Panc1 (cell line): ENCODE measurements around the gene GSTK1.

Experiments
- CTCF ChIP-seq: fragments of 450-650 bp; IDR thresholded peaks from 2 replicates; pipeline ENCODE4 v1.5.1; 2017; ENCODE audit warnings: mild to moderate bottlenecking
- POLR2AphosphoS5 ChIP-seq: IDR thresholded peaks from 2 replicates; pipeline ENCODE4 v1.6.1; 2012; ENCODE audit warnings: mild to moderate bottlenecking, low read depth, low read length, moderate library complexity
- SIN3A ChIP-seq: IDR thresholded peaks from 2 replicates; pipeline ENCODE4 v1.6.1; 2012; ENCODE audit warnings: low read depth, mild to moderate bottlenecking, low read length, moderate library complexity, borderline replicate concordance; ENCODE audit not compliant: insufficient read depth
- TCF7L2 ChIP-seq: IDR thresholded peaks from 2 replicates; pipeline ENCODE4 v1.6.1; 2011; ENCODE audit warnings: mild to moderate bottlenecking, low read depth, low read length, inconsistent platforms
- TF ChIP-seq, protein P1 (sequence below), 2 experiments: IDR thresholded peaks; 2 replicates each; pipeline ENCODE4 v1.6.1; 2011 to 2012; ENCODE audit warnings: low read depth in 2 of 2, control low read depth in 1 of 2, low read length in 1 of 2, mild to moderate bottlenecking in 1 of 2, moderate library complexity in 1 of 2; ENCODE audit not compliant: insufficient read depth in 1 of 2

GRCh38 chr7:143217806-143218205, 45.4 kb upstream of the GSTK1 start:
- TF ChIP-seq POLR2AphosphoS5 (no peak), CTCF (no peak), TCF7L2 (no peak), SIN3A (no peak)
- TF ChIP-seq, protein P1, sequence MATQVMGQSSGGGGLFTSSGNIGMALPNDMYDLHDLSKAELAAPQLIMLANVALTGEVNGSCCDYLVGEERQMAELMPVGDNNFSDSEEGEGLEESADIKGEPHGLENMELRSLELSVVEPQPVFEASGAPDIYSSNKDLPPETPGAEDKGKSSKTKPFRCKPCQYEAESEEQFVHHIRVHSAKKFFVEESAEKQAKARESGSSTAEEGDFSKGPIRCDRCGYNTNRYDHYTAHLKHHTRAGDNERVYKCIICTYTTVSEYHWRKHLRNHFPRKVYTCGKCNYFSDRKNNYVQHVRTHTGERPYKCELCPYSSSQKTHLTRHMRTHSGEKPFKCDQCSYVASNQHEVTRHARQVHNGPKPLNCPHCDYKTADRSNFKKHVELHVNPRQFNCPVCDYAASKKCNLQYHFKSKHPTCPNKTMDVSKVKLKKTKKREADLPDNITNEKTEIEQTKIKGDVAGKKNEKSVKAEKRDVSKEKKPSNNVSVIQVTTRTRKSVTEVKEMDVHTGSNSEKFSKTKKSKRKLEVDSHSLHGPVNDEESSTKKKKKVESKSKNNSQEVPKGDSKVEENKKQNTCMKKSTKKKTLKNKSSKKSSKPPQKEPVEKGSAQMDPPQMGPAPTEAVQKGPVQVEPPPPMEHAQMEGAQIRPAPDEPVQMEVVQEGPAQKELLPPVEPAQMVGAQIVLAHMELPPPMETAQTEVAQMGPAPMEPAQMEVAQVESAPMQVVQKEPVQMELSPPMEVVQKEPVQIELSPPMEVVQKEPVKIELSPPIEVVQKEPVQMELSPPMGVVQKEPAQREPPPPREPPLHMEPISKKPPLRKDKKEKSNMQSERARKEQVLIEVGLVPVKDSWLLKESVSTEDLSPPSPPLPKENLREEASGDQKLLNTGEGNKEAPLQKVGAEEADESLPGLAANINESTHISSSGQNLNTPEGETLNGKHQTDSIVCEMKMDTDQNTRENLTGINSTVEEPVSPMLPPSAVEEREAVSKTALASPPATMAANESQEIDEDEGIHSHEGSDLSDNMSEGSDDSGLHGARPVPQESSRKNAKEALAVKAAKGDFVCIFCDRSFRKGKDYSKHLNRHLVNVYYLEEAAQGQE (IDR thresholded peaks at IDR 0.05; ENCODE audit: insufficient read depth in 1 of 2, low read depth in 2 of 2, low read length in 1 of 2) = no peak
